NCI-H2171 treated with DMSO at 0.1 percent for 48 hours (cell line): ENCODE data around the gene COL6A3.
"Not testable (repeated sequence)": the region's sequence is repeated elsewhere in the genome, so short reads cannot be mapped to it uniquely, and the experiment has no call there.

Experiments used
- DNase-seq: peaks from one replicate; lab custom pipeline; 2025; lab: John Stamatoyannopoulos, UW

COL6A3 gene

DNA sequence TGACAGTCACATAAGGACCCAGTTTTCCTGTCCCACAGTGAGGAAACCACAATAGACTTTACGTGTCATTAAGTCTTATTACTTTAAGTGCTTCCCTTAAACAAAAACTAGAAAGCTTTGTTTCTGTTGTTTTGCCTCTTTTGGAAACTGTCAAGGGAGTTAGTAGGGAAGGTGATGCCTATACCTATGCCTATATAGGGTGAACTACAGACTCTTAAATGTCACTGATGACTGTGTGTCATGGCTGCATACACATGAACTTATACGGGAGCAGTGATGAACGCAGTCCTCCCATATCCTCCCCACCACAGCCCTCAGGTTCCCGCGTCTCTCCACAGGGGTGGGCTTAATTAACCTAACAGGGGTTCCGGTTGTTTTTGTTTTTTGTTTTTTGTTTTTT is 97.6 kb downstream of the COL6A3 start:
- no peak for DNase-seq

DNA sequence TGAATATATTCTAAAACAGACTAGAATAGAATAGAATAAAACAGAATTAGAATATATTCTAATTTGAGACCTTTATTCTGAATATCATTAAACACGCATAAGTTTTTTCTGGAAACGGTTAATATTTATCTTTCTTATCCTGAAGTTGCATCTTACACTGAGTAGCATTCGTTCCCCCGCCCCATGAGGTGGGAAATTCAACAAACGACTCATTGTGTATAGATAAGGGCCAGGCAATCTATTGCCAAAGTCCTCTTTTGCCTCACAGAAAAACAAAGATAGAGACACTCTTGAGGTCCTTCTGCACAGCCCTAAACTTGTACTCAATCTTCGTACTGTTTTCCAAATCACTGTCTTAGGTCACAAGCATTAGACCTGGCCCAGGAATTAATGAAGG is 98.1 kb downstream of the COL6A3 start:
- DNase-seq = no peak

DNA sequence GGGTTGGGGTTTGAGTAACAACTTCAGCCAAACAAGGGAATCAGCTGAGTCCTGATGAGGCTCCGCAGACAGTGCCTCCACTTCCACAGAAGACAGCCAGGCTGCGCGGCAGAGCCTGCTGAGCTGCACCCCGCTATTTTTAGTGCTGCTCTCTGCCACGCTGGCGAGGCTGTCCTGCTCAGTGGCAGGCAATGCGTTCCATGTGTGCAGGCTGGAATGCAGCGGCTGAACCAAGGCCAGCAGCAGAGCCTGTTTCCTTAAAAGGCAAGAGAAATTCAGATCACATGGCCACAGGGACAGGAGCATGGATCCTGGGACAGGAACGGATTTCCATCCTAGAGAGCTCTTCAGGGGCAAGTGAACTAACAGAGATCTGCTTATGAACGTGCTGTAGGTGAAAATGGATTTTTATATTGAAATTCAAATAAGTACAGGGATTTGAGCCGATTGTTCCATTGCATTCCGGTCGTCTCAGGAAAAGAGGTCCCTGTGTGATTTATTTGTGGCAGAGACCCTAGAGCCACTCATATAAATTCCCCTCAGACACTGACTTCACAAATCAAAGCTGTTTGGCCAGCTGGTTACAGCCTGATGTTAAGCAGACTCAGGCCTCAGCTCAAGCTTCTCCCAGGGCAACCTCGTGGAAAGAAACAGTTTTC is 98.7 kb downstream of the COL6A3 start:
- DNase-seq = no peak

DNA sequence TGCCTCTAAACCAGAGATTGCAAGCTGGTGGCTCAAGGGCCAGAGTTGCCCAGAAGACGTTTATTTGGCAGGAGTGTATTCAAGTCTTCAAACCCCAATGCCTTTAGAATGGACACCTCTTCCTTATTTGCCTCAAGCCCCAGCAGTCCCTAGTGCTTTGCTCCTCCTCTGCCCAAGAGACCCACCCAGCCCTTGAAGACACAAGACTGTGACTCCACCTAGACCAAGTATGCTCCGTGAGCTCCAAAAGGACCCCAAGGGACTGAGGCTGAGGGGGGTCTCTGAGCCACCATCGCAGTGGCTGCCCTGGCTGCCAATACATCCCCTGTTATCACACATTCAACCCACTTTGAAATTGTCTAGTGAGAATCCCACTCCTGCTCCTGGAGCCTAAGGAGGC is 99.3 kb downstream of the COL6A3 start:
- no peak for DNase-seq

DNA sequence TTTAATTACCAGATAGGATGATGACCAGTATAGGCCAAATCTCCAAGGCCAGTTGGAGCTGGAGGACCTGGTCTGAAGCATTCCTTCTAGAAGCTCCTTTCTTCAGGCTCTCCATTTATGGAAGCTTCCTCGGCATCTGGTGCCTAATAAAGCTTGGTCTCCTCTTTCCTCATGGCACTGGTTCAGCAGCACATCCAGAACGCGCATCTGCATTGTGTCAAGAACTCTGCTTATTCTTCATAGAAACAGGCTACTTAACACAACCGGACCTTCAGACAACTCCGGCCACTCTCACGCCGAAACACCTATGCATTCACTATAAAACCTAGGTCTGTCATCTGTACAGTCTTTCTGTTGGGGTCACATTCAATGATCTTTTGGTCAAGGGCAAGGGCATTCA is 99.8 kb downstream of the COL6A3 start:
- no peak for DNase-seq

DNA sequence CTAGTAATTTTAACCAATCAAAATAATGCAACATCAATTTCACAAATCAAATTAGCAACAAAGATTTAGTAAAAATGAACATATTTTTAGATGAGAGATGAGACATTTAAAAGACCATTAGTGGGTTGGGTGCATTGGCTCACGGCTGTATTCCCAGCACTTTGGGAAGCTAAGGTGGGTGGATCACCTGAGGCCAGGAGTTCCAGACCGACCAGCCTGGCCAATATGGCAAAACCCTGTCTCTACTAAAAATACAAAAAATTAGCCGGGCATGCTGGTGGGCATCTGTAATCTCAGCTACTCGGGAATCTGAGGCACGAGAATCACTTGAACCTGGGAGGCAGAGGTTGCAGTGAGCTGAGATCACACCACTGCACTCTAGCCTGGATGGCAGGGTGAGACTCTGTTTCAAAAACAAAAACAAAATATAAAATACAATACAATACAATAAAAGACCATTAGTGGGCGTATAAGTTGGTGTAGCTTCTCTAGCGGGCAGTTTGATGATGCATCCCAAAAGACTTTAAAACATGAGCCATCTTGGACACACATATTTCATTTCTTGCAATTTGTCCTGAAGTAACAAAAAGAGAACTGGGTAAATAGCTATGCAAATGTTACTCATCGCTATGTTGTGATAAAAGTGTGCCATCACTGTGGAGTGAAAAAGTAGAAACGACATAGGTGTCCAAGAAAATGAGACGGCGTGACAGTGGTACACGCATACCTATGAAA is 101.8 kb downstream of the COL6A3 start:
- no peak for DNase-seq

DNA sequence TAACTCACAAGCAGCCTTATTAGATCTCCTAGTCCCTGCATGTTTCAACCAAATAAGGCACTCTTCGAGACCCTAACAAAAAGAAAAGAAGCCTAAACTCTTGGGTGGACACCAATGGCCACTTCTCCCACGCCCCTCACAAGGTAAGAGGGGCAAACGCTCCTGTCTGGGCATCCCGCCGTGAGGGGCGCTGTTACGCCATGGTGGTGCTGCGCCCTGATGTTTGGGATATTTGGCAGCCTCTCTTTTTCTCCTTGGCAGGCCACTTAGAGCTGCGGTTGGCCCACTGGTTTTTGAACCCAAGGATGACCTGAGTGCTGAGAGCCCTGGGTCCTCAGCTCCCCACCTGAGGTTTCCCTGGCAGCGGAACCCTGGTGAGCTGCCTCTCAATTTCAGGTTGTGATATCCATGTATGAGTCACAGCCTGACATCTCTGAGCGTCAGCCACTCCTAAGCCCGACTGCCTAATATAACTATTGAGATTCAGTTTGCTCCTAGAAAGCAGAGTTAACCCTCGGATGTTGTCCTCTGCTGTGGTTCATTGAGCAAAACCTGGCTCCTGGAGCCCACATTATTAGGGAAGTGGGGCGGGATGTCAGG is 103.3 kb downstream of the COL6A3 start:
- no peak for DNase-seq

DNA sequence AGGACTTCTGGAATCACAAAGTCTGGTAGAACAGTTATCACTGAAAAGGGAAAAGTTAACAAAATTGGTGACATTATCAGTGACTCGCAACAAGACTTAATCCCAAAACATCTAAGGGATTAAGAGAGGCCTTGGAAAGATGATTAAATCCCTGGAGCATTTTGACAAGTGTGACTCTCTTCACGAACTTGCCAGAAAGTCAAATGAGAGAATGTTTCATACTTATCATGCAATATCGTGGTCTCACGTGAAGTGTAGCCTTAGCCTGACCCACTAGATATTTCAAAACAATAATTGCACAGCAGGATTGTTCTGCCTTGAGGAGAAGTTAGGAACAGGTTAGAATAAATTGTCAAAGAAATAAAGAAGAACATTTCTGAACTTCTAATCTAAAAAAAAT is 104.5 kb downstream of the COL6A3 start:
- DNase-seq = no peak

DNA sequence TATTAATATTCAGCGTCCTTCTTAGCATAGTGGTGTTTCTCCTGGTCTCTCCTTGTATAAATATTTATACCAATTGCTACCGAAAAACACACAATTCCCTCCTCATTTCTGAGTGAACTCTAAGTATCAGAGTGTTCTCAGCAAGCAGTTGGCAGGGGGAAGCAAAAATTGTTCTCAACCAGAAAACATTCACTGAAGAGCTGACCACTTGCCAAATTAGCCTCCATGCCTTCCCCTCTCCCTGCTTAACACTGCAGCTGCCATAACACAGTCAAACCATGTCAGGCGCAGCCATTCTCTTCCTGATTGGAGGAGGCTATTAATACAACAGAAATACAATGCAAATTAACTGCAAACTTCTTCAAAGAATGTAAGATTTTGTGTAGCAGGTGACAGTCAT is 105.0 kb downstream of the COL6A3 start:
- no peak for DNase-seq

DNA sequence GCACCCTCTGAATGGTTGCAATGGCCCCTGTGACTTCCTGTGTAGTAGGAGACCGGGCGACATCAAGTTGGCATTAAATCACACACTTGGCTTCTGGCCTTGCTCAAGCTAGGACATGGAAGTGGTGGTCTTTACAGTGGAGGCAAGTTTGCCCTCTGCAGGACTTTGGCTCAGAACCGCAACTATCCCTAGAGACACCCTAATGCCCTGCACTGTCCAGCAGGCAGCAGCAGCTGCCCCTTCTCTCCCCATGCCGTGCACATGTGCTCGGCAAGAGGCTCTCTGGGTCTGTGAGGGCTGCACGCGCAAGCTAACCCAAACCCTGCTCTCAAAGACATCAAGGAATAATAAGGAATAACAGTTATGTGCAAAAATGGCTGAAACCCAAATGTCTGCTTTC is 106.5 kb downstream of the COL6A3 start:
- no peak for DNase-seq

DNA sequence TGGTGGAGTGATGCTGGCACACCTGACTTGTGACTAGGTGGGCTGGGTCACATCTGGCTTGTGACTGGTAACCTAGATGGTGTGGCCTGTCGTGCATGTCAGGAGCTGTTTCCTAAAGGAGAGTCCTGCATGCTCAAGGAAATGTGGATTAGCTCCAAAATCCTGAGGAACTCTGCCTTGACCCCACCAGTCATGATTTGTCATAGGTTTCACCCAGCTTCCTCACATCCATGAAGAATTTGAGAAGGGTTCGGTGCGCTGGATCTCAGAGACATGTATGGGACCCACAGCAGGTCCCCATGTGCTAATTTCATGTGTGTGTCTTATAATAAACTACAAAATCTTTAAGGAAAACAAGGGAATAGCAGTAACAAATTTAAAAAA is 107.2 kb downstream of the COL6A3 start:
- DNase-seq = no peak

DNA sequence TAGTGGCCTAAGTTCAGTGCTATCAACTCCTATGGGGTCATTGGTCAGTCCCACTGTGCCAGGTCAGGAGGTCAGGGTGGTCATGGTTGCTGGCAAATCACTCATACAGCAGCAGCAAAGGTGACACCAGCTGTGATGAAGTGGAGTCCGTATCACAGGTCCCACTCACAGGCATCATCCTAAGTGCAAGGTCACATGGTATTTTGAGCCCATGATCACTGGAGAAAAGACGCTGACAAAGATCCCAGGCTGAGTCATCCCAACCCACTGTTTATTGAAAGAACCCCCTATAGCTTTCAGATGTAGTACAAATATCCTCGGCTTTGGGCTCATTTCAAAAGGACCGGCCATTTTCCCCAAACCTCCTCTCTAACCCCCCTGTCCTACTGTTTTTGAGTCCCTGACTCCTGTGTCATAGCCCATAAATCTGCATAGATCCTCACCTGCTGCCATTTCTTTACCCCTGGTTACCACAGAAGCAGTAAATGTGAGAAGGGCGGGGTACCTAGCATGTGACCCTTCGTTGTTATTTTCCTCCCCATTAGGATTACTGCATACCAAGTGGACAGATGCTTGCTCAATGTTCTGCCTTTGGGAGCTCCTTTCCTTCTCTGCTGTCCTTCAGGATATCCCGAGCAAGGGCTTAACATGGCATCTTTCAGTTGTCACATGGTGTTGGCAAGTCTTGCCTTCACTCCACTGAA is 107.7 kb downstream of the COL6A3 start:
- no peak for DNase-seq

DNA sequence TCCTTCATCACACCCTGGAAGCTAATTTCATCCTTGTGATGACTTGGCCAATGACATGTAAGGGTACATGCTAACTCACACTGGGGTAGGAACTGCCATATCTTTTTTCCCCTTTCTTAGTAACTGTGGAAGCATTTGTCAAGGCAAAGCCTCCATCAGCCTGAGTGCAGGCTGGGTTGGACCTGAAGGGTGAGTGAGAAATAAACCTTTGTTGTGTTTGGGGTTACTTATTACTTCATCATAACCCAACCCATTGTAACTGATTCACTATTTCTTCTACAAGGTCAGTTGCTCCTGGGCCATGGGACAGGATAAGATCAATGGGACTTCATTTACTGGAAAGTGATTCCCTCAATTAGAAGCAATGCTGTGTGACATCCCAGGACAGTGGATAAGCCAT is 108.4 kb downstream of the COL6A3 start:
- no peak for DNase-seq

DNA sequence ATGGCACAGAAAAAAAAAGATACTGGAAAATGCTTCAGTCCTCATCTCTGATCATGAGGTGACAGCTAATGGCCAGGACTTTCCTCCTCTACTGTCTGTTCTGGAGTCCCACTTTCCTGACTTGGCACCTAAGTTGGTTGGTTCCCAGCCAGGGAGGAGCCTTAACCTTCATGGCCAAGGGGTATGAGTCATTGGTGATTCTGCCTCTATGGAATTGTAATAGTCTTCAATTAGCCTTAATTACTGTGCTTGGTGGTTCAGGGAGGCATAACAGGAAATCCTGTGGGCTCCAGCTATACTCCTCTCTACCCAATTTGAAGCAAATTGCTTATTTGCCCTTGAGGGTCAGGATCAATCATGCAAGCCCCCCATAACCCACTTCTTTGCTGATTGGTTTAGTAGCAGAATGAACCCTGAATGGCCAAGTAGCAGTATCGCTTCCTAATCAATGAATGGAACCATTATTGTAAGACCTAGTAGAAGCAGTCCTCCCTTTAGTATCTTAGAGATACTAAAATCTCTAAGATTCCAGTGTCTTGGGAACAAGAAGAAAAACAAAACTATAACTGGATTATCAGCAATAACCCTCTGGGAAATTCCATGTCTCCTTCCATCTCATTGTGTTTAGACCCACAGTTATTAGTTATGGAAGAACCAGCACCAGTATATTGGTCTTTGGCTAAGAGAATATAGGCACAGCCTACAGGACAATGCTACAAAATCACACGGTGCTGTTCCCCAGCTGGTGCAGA is 109.0 kb downstream of the COL6A3 start:
- DNase-seq = no peak

DNA sequence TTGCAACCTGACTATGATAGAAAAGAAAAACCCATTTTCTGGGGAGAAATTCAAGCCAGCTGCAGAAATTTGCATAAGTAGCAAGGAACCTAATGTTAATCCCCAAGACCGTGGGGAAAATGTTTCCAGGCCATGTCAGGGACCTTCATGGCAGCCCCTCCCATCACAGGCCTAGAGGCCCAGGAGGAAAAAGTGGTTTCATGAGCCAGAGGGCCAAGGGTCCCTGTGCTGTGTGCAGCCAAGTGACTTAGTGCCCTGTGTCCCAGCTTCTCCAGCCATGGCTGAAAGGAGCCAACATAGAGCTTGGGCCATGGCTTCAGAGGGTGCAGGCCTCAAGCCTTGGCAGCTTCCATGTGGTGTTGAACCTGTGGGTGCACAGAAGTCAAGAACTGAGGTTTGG is 110.7 kb downstream of the COL6A3 start:
- not testable (repeated sequence) for DNase-seq

DNA sequence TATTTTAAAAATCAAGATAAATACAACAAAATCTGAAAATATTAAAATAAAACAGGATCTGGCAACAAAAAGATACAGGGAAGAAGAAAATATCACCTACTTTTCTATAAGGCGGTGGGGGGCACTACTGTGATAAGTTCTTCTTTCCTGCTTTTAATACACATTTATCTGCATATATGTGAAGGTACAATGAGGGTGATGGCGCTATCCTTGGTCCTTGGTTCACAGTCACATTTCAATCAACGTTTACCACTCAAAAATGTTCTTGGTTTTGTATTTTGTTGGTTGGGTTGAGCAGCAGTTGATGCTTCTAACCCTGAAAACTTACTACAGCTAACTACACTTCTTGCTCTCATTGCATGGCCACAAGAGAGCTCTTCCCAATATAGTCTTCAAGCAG is 112.4 kb downstream of the COL6A3 start:
- DNase-seq = no peak

DNA sequence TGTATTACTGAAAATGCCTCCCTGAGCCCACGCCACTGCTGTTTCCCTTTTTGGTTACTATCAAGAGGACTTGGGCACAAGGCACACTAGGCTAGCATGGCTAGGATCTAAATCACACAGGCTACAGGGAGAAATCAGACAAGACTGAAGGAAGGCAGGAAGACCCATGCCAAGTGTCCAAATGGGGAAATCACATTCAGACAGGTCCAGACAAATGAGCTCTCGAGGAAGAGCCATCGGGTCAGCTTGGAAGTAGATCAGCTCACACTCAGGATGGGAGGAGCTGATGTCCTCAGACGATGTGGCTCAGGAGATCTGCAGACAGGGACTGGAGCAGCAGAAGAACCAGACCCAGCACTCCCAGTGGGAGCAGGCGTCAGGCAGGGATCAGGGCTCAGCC is 113.2 kb downstream of the COL6A3 start:
- no peak for DNase-seq

DNA sequence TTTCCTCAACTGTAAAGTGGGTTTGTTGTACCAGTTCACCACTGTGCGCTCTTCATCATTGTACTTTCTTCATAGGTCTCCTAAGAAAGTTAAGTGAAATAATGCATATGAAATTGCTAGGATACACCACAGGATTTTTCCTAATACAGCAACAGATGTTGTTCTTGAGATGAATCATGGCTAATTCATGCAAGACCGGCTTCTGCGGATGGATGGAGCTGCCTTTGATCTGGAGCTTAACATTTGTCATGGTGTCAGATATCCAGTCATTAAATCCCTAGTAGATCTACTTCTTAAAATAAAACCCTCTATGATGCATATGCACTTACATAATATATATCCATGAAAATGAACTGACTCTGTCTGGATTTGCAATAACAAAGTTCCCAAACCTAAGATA is 114.1 kb downstream of the COL6A3 start:
- DNase-seq = peak; percentile 87

DNA sequence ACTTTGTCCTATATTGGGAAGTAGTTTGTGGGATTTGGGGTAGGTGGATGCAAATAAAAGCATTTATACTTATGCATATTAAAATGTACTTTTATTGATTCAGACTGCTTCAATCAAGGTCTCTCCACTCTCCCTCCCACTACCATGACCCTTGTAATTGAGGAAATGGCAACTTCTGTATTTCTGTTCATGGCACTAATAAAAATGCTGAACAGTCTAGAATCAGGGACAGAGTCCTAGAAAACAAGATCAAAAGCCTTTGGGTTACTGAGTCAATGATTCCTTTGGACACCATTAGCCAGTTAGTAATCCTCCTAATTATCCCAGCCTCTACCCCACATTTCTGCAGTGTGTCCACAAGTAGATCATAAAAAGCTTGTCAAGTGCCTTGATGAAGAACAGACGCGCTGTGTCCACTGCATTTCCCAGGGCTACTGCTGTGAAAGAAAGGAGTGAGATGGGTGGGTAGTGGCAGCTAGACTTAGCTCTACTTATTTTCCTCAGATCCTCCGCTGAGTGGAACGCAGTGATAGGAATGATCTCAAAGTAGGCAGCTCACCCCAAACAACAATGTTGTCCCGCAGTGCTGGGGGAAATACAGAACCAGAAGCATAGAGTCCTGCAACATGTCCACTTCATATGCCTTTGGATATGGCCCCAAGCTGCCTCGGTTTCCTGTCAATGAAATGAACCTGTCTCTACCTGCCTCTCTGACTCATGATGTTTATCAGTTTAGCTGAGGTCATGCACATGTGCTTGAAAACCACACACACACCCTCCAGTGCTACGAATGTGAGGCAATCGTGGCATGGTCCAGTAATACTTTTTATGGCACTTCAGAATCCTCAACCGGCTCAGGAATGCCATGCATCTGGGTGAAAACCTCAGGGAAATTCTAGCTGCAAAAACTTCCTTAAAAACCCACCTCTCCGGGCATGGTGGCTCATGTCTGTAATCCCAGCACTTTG is 115.5 kb downstream of the COL6A3 start:
- no peak for DNase-seq

DNA sequence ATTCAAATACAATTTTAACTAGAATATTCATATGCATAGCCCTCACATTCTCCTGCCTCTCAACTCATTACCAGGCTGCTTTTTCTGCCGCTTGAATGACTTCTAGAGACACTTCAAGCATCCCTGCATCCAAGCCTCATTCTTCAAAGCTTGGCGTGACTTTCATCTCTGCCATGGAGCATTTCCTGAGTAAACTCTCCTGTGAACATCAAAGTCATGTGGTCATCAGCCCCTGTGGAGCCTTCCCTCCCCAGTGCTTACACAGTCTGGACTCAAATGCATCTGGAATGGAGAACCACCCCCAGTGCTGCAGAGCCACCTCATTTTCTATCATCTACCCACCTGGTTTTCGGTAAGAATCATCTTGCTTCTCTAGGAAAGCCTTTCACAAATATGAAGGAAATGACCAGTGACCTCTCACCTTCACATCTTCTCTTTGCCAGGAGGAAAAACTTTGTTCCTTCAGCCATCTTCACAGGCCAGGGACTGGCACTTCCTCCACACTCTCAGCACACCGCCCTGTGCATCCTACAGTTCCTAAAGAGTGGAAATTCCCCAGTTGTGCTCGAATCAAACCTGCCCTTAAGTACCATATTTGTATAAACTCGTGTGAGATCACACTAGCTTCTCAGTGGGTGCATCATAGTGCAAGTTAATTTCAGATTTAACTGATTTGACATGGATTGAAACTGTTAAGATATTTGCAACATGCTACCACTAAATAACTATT is 116.4 kb downstream of the COL6A3 start:
- DNase-seq = no peak
